Calu3 (cell line): ENCODE measurements around the gene KAZN. TPM values are rescaled to one million over a fixed set of nuclear protein-coding genes. Genes with fewer than 3 reads are reported as not detected.

Experiments used
- BruUV-seq: library from RNA; stranded (reverse); fragments of 400-500 nt; replicated peaks from 2 replicates; lab custom pipeline; 2021; lab: Mats Ljungman, UMichigan
- CTCF ChIA-PET: fragments of 300-600 bp; sonication (Branson Sonifier 250); formaldehyde crosslinking; loops from one replicate; lab custom pipeline; 2022; ENCODE audit warnings: antibody characterized with exemption; lab: Charles Lee
- DNase-seq: peaks from one replicate; pipeline ENCODE4 v3.0.0; 2022
- H3K27ac Mint-ChIP-seq: one replicate; pipeline ENCODE4 v1.8.0; 2022; ENCODE audit warnings: mixed read lengths; ENCODE audit not compliant: unreplicated experiment
- H3K27me3 Mint-ChIP-seq: one replicate; pipeline ENCODE4 v1.8.0; 2022; ENCODE audit warnings: mixed read lengths; ENCODE audit not compliant: unreplicated experiment
- H3K36me3 Mint-ChIP-seq: one replicate; pipeline ENCODE4 v1.8.0; 2022; ENCODE audit warnings: mild to moderate bottlenecking, moderate library complexity, mixed read lengths; ENCODE audit not compliant: insufficient read depth, unreplicated experiment
- H3K4me1 Mint-ChIP-seq: one replicate; pipeline ENCODE4 v1.8.0; 2022; ENCODE audit warnings: mild to moderate bottlenecking, low read depth, mixed read lengths; ENCODE audit not compliant: unreplicated experiment
- H3K4me3 Mint-ChIP-seq: one replicate; pipeline ENCODE4 v1.8.0; 2022; ENCODE audit warnings: mild to moderate bottlenecking, low read depth, moderate library complexity, mixed read lengths; ENCODE audit not compliant: unreplicated experiment
- H3K9me3 Mint-ChIP-seq: one replicate; pipeline ENCODE4 v1.8.0; 2022; ENCODE audit warnings: low read depth, mixed read lengths; ENCODE audit not compliant: unreplicated experiment
- CTCF ChIP-seq: fragments of 200-600 bp; IDR thresholded peaks from one replicate; pipeline ENCODE4 v1.8.0; 2022; ENCODE audit warnings: antibody characterized with exemption; ENCODE audit not compliant: unreplicated experiment
- intact Hi-C: fragments of 100-400 bp; cut with micrococcal nuclease; formaldehyde crosslinking; loops from one replicate; pipeline ENCODE4 v1.10.0; 2022; ENCODE audit not compliant: unreplicated experiment
- total RNA-seq: library from RNA; stranded (reverse); gene quantifications from 2 replicates; pipeline ENCODE4 v1.2.3, GENCODE V29; 2022

Gene KAZN
- total RNA-seq, 1 experiment from 2014 or later: 3.6 TPM

GRCh38 chr1:14763977-14764376, 165.5 kb downstream of the KAZN start:
- Mint-ChIP-seq H3K9me3 (peaks cover 3% of the 10 kb centered on the region), H3K27ac (no peak overlapping the region), H3K36me3 (no peaks in the 10 kb centered on the region), H3K27me3 (peaks cover 16% of the 10 kb centered on the region), H3K4me3 (no peak overlapping the region), H3K4me1 (peaks cover 15% of the 10 kb centered on the region)
- CTCF ChIA-PET: no interaction called here
- DNase-seq: no peak
- intact Hi-C loops: no loop called here
- no peak for TF ChIP-seq CTCF
- no TSS peak for BruUV-seq

GRCh38 chr1:14765773-14766172, 167.3 kb downstream of the KAZN start:
- Mint-ChIP-seq H3K4me3 (no peak overlapping the region), H3K9me3 (peaks cover 6% of the 10 kb centered on the region), H3K27ac (no peak overlapping the region), H3K27me3 (peaks cover 12% of the 10 kb centered on the region), H3K36me3 (no peaks in the 10 kb centered on the region), H3K4me1 (peaks cover 15% of the 10 kb centered on the region)
- CTCF ChIA-PET: interaction anchor here (0.7 kb wide), 1 partner anchor 240 kb away, joined by 3 read pairs; no protein-coding TSS in a partner anchor
- DNase-seq: peak; percentile 42
- intact Hi-C loops: no loop called here
- TF ChIP-seq CTCF: no peak
- no TSS peak for BruUV-seq

GRCh38 chr1:14767075-14767474, 168.6 kb downstream of the KAZN start:
- CTCF ChIA-PET: no interaction called here
- DNase-seq: no peak
- no peak for TF ChIP-seq CTCF
- no TSS peak for BruUV-seq
- H3K27ac Mint-ChIP-seq: no peak overlapping the region
- H3K4me1 Mint-ChIP-seq: peaks cover 15% of the 10 kb centered on the region
- H3K36me3 Mint-ChIP-seq: no peaks in the 10 kb centered on the region
- intact Hi-C loops: no loop called here
- no peak overlapping the region for H3K4me3 Mint-ChIP-seq
- H3K27me3 Mint-ChIP-seq: peaks cover 12% of the 10 kb centered on the region
- peaks cover 6% of the 10 kb centered on the region for H3K9me3 Mint-ChIP-seq

DNA sequence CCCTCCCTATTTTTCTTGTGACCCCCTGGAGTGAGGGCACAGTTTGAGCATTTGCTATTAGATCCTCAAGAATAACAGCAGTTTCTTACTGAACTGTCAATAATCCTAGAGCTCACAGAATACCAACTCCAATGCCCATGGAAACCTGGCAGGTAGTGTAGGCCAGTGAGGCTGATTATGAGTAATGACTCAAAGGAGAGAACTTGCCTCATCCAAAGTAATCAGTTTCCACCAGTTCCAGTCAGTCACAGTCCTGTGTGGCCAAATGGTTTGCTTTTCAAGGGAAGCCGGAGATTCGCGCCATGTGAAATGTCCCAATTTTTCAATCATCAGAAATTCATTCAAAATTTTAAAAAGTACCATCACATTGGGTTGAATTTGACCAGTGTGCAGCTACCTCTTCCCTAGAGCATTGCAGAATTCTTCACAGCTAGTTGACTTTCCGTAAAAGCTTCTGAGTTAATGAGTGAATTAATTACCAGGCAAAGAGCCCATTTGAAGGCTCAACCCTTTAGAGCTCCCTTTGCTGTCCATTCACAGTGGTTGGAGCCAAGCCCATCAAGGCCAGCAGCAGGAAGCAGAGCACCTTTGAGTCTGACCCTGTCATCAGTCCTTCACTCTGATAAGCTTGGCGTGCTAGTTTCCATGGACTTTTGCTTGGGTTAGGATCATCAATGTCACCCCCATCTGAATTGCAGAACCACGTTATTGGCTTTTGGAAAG, 170.3 kb downstream of the KAZN start:
- no TSS peak for BruUV-seq
- H3K36me3 Mint-ChIP-seq: no peaks in the 10 kb centered on the region
- H3K9me3 Mint-ChIP-seq: peaks cover 6% of the 10 kb centered on the region
- intact Hi-C loops: no loop called here
- no peak for TF ChIP-seq CTCF
- peaks cover 12% of the 10 kb centered on the region for H3K27me3 Mint-ChIP-seq
- no peak for DNase-seq
- no peak overlapping the region for H3K4me3 Mint-ChIP-seq
- H3K27ac Mint-ChIP-seq: no peak overlapping the region
- CTCF ChIA-PET: interaction anchor here (0.6 kb wide), 1 partner anchor 77 kb away, joined by 5 read pairs; no protein-coding TSS in a partner anchor
- H3K4me1 Mint-ChIP-seq: peaks cover 15% of the 10 kb centered on the region
